GM08714 (cell line): Measurements from ENCODE around the gene ZNF334.

Source experiments
- H3K4me3 ChIP-seq: fragments of 200-500 bp; sonication (Bioruptor generic); 2 replicates; pipeline ENCODE4 v1.5.1; 2014; ENCODE audit warnings: mild to moderate bottlenecking, low read length, inconsistent platforms
- ZNF274 ChIP-seq: IDR thresholded peaks from 2 replicates; pipeline ENCODE4 v1.6.1; 2012; ENCODE audit warnings: mild to moderate bottlenecking, low read depth, low read length

ZNF334 gene

GRCh38 chr20:46512943-46513844 lies at the start of gene ZNF334:
Gene ZNF334 (minus strand): TSS chr20:46513559. CDS start chr20:46512102, 1,457 bp downstream.
- peak within 1 kb of the TSS; percentile 70 for H3K4me3 ChIP-seq
- TF ChIP-seq ZNF274: no peak

- peak overlapping the region; percentile 7; the same call in 1 of the 2 replicates for H3K4me3 ChIP-seq
- no peak for TF ChIP-seq ZNF274
Observed at GRCh38 chr20:46562373-46563169, 49.2 kb upstream of the ZNF334 start.

- no peak for TF ChIP-seq ZNF274
- peak overlapping the region; percentile 7; the same call in 1 of the 2 replicates for H3K4me3 ChIP-seq
Observed at GRCh38 chr20:46562009-46562372, 48.6 kb upstream of the ZNF334 start.

DNA sequence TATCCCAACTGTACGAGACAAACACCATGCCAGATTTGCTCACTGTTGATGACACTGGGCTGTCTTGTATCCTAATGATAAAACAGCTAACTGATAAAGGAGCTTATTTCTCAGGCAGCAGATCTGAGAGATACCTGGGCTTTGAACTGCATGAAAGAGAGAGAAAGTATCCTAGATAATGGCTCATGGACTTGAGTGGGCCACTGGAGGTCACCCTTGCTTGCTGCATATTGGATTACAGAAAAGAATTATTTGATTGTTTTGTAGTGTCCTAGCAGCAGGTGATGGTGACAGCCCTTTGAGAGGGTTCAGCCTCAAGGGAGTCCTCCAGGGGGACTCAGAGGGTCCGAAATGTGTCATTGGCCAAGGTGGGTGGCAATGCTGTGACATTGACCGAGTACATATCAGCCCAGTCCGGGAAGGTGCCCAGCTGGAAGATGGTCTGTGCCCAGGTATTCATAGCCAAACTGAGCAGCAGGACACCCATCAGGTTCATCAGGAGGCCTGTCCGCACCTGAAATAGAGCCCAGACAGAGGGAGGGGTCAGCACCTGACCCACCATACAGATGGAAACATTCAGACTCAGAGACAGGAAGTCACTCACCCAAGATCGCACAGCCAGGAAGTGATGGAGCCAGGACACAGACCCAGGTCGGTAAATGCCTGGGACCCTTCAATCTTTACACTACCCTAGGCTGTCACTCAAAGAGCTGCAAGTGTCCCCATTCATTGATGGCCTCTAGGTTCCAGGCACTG lies 46.5 kb upstream of the ZNF334 start:
- H3K4me3 ChIP-seq: no peak overlapping the region
- TF ChIP-seq ZNF274: no peak

- TF ChIP-seq ZNF274: no peak
- no peak overlapping the region for H3K4me3 ChIP-seq
Observed at GRCh38 chr20:46559001-46559400, 45.6 kb upstream of the ZNF334 start.

DNA sequence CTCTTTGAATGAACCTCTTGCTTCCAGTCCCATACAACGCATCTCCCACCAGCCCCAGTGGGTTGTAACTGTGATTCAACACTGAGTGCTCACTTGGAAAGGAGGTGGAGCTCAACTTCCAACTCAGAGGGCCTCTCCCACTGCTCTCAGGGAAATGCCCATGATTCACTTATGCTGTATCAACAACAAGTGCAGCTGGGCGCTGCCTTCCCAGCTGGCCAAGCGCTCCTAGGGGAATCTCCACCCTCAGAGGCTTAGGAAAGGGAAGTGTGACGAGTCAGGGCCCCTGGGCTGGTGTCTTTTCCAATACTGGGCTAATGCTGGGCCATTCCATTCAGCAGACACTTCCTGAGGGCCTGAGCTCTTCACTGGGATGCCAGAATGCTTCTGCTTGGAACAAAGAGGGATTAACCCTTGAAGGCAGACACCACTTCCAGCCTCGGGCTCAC lies 45.2 kb upstream of the ZNF334 start:
- no peak overlapping the region for H3K4me3 ChIP-seq
- TF ChIP-seq ZNF274: no peak

DNA sequence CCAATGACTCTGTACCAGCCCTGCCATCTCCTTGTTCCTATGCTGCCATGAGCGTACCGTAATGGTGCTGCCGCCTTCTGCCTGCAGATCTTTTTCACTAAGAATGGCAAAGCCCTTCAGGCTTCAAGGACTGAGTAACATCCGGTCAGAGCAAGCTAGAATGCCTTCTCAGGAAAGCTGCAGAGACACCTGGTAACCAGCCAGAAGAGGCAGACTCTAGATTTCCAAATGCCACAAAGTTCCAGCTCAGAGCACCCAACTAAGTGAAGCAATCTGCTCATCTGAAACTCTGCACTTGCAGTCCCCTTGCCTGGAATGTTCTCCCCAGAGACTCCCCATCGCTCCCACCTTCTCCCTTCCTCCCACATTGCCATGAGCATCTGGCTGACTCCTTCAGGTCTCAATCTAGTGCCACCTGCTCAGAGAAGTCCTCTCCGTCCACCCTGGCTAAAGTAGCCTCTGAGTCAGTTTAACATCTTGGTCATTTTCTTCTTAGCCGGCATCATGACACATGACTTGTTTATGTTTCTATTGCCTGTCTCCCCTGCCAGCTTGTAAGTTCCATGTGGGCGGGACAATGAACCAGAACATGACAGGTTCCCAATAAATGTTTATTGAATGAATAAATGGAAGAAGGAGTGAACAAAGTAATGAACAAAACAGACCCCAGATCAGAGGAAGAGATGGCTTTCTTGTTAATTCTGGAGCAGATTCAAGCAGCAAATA lies 44.0 kb upstream of the ZNF334 start:
- no peak overlapping the region for H3K4me3 ChIP-seq
- no peak for TF ChIP-seq ZNF274

DNA sequence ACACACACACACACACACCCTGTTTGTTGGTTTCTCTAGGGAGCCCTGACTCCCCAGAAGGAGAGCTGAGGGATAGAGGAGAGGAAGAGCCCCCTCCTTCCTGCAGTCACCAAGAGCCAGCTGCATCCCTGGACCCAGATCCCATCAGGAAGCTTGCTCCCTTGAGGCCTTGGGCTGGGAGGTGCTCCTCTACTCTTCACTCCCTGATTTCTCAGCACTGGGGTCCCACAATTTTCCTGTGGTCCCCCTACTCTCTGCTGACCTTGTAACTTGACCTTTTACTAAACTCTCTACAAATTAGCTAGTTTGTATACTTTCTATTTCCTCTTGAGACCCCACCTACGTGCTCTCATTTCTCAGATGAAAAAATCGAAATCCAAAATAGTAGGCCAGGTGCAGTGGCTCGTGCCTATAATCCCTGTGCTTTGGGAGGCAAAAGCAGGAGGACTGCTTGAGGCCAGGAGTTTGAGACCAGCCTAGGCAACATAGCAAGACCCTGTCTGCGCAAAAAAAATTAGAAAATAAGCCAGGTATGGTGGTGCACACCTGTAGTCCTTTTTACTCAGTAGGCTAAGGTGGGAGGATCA lies 42.1 kb upstream of the ZNF334 start:
- no peak overlapping the region for H3K4me3 ChIP-seq
- no peak for TF ChIP-seq ZNF274

GRCh38 chr20:46554828-46555227 lies 41.5 kb upstream of the ZNF334 start:
- TF ChIP-seq ZNF274: no peak
- H3K4me3 ChIP-seq: no peak overlapping the region

GRCh38 chr20:46553926-46554325 lies 40.6 kb upstream of the ZNF334 start:
- H3K4me3 ChIP-seq: no peak overlapping the region
- no peak for TF ChIP-seq ZNF274

- H3K4me3 ChIP-seq: peak overlapping the region; percentile 38; the same call in 1 of the 2 replicates
- TF ChIP-seq ZNF274: no peak
Observed at GRCh38 chr20:46552460-46553420, 39.4 kb upstream of the ZNF334 start.
